Stomach (tissue), 4 donors: ENCODE results near the gene PATL1.

Source experiments
- CTCF ChIP-seq, 7 experiments: fragments of 450-650 bp in 4 of 7; fragments of 200-600 bp in 3 of 7; sonication (generic) in 3 of 7; IDR thresholded peaks; one replicate each; pipeline ENCODE4 v1.5.1; 2016 to 2019; ENCODE audit warnings: antibody characterized with exemption in 7 of 7, control low read depth in 2 of 7, mild to moderate bottlenecking in 1 of 7
- EP300 ChIP-seq: sonication (generic); formaldehyde crosslinking; IDR thresholded peaks from one replicate; pipeline ENCODE4 v1.6.1; 2017; ENCODE audit warnings: antibody characterized with exemption
- POLR2A ChIP-seq, 4 donors: fragments of 450-650 bp; IDR thresholded peaks; one replicate each; pipeline ENCODE4 v1.6.1; 2016; ENCODE audit warnings: antibody characterized with exemption in 4 of 4, control low read depth in 2 of 4, mild to moderate bottlenecking in 1 of 4, moderate library complexity in 1 of 4

GRCh38 chr11:59610289-59610688 lies 58.5 kb downstream of the PATL1 start:
- TF ChIP-seq CTCF (IDR thresholded peaks at IDR 0.05) (no peak), POLR2A (IDR thresholded peaks at IDR 0.05) (no peak), EP300 (no peak)
